ENCODE measurements around the gene DPP9.

GRCh38 chr19:4678881-4679790 lies 44.5 kb downstream of the DPP9 start:
- no peak for TF ChIP-seq NRF1 (IDR thresholded peaks at IDR 0.05; ENCODE audit: low read depth, low read length)
- no peak for TF ChIP-seq FOSL2 (IDR thresholded peaks at IDR 0.05; ENCODE audit: borderline replicate concordance, low read depth)
- no peak for TF ChIP-seq POLR2AphosphoS5 (IDR thresholded peaks at IDR 0.05; ENCODE audit: low read depth, low read length)
- no peak for TF ChIP-seq TAF1 (IDR thresholded peaks at IDR 0.05; ENCODE audit: borderline replicate concordance, low read depth, low read length)
- TF ChIP-seq, protein P1, sequence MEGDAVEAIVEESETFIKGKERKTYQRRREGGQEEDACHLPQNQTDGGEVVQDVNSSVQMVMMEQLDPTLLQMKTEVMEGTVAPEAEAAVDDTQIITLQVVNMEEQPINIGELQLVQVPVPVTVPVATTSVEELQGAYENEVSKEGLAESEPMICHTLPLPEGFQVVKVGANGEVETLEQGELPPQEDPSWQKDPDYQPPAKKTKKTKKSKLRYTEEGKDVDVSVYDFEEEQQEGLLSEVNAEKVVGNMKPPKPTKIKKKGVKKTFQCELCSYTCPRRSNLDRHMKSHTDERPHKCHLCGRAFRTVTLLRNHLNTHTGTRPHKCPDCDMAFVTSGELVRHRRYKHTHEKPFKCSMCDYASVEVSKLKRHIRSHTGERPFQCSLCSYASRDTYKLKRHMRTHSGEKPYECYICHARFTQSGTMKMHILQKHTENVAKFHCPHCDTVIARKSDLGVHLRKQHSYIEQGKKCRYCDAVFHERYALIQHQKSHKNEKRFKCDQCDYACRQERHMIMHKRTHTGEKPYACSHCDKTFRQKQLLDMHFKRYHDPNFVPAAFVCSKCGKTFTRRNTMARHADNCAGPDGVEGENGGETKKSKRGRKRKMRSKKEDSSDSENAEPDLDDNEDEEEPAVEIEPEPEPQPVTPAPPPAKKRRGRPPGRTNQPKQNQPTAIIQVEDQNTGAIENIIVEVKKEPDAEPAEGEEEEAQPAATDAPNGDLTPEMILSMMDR (IDR thresholded peaks at IDR 0.05): no peak
- TF ChIP-seq EP300 (IDR thresholded peaks at IDR 0.05; ENCODE audit: borderline replicate concordance in 1 of 2, low read depth in 1 of 2, low read length in 1 of 2): no peak
- no peak for TF ChIP-seq REST (IDR thresholded peaks at IDR 0.05; ENCODE audit: low read depth, low read length)
